H9 (cell line): ENCODE results near the gene LAMB4. TPM values are rescaled to one million over a fixed set of nuclear protein-coding genes. Genes with fewer than 3 reads are reported as not detected.

Experiments used
- DNase-seq: peaks from one replicate; pipeline ENCODE4 v3.0.0-alpha.2; 2017
- H2AFZ ChIP-seq: one replicate; pipeline ENCODE4 v1.6.1; 2013; ENCODE audit warnings: mild to moderate bottlenecking, low read length, control low read depth, moderate library complexity
- H2AK5ac ChIP-seq: 2 replicates; pipeline ENCODE4 v1.6.1; 2013; ENCODE audit warnings: low read length, control low read depth, mixed read lengths; ENCODE audit not compliant: insufficient read length
- H2BK120ac ChIP-seq: one replicate; pipeline ENCODE4 v1.6.1; 2013; ENCODE audit warnings: low read depth, mild to moderate bottlenecking, low read length, control low read depth, inconsistent platforms; ENCODE audit not compliant: poor library complexity, severe bottlenecking
- H2BK12ac ChIP-seq: 2 replicates; pipeline ENCODE4 v1.6.1; 2013; ENCODE audit warnings: low read length, control low read depth, mixed read lengths, low read depth; ENCODE audit not compliant: insufficient read length
- H2BK15ac ChIP-seq: 2 replicates; pipeline ENCODE4 v1.6.1; 2013; ENCODE audit warnings: low read depth, low read length, control low read depth
- H2BK20ac ChIP-seq: one replicate; pipeline ENCODE4 v1.6.1; 2013; ENCODE audit warnings: low read depth, mild to moderate bottlenecking, low read length, control low read depth, inconsistent platforms; ENCODE audit not compliant: poor library complexity, severe bottlenecking
- H2BK5ac ChIP-seq: 2 replicates; pipeline ENCODE4 v1.6.1; 2013; ENCODE audit warnings: low read length, control low read depth, mixed read lengths; ENCODE audit not compliant: insufficient read length
- H3K14ac ChIP-seq: 2 replicates; pipeline ENCODE4 v1.6.1; 2013; ENCODE audit warnings: low read length, control low read depth; ENCODE audit not compliant: insufficient read depth
- H3K18ac ChIP-seq: 2 replicates; pipeline ENCODE4 v1.6.1; 2013; ENCODE audit warnings: low read depth, mild to moderate bottlenecking, mixed read lengths, low read length, control low read depth; ENCODE audit not compliant: insufficient read length
- H3K23ac ChIP-seq: 2 replicates; pipeline ENCODE4 v1.6.1; 2013; ENCODE audit warnings: low read length, control low read depth, mixed read lengths, low read depth; ENCODE audit not compliant: insufficient read length
- H3K23me2 ChIP-seq: 2 replicates; pipeline ENCODE4 v1.6.1; 2013; ENCODE audit warnings: low read depth, mild to moderate bottlenecking, mixed read lengths, low read length, control low read depth; ENCODE audit not compliant: insufficient read length, poor library complexity, severe bottlenecking
- H3K27ac ChIP-seq: 2 replicates; pipeline ENCODE4 v1.5.1; 2013; ENCODE audit warnings: low read length, control low read depth, mixed read lengths, low read depth; ENCODE audit not compliant: insufficient read length
- H3K27me3 ChIP-seq: 2 replicates; pipeline ENCODE4 v1.6.1; 2013; ENCODE audit warnings: low read length, control low read depth, inconsistent platforms; ENCODE audit not compliant: insufficient read depth
- H3K4ac ChIP-seq: 2 replicates; pipeline ENCODE4 v1.6.1; 2013; ENCODE audit warnings: low read depth, mild to moderate bottlenecking, control low read depth, inconsistent platforms, low read length, moderate library complexity
- H3K4me1 ChIP-seq: 2 replicates; pipeline ENCODE4 v1.6.1; 2013; ENCODE audit warnings: low read length, control low read depth, inconsistent platforms; ENCODE audit not compliant: insufficient read depth
- H3K4me2 ChIP-seq: 2 replicates; pipeline ENCODE4 v1.6.1; 2013; ENCODE audit warnings: low read length, control low read depth, mixed read lengths; ENCODE audit not compliant: insufficient read length, insufficient read depth
- H3K56ac ChIP-seq: 2 replicates; pipeline ENCODE4 v1.6.1; 2013; ENCODE audit warnings: low read depth, mild to moderate bottlenecking, mixed read lengths, low read length, control low read depth; ENCODE audit not compliant: insufficient read length
- H3K79me1 ChIP-seq: 2 replicates; pipeline ENCODE4 v1.6.1; 2013; ENCODE audit warnings: low read depth, mild to moderate bottlenecking, moderate library complexity, low read length, control low read depth, inconsistent platforms; ENCODE audit not compliant: insufficient read depth, poor library complexity, severe bottlenecking
- H3K79me2 ChIP-seq: 2 replicates; pipeline ENCODE4 v1.6.1; 2013; ENCODE audit warnings: low read length, control low read depth, inconsistent platforms; ENCODE audit not compliant: insufficient read depth
- H3K9ac ChIP-seq: 2 replicates; pipeline ENCODE4 v1.6.1; 2013; ENCODE audit warnings: low read length, control low read depth, mixed read lengths; ENCODE audit not compliant: insufficient read length; ENCODE audit errors: extremely low read depth
- H3K9me3 ChIP-seq: one replicate; pipeline ENCODE4 v1.6.1; 2013; ENCODE audit warnings: low read depth, low read length, inconsistent platforms; ENCODE audit not compliant: control insufficient read depth
- H3T11ph ChIP-seq: one replicate; pipeline ENCODE4 v1.6.1; 2013; ENCODE audit warnings: mild to moderate bottlenecking, low read length, control low read depth, inconsistent platforms
- H4K20me1 ChIP-seq: one replicate; pipeline ENCODE4 v1.6.1; 2013; ENCODE audit not compliant: control insufficient read depth, insufficient read length, insufficient read depth
- H4K5ac ChIP-seq: 2 replicates; pipeline ENCODE4 v1.6.1; 2013; ENCODE audit warnings: low read depth, mild to moderate bottlenecking, mixed read lengths, low read length, control low read depth; ENCODE audit not compliant: insufficient read length
- H4K8ac ChIP-seq: replicated peaks from 2 replicates; pipeline ENCODE4 v1.6.1; 2013; ENCODE audit warnings: low read length, control low read depth, mixed read lengths, low read depth; ENCODE audit not compliant: insufficient read length
- H4K91ac ChIP-seq: 2 replicates; pipeline ENCODE4 v1.6.1; 2013; ENCODE audit warnings: low read depth, mild to moderate bottlenecking, moderate library complexity, mixed read lengths, low read length, control low read depth; ENCODE audit not compliant: insufficient read length
- H3K27ac Mint-ChIP-seq, 3 experiments: 2 replicates in 2 of 3; 3 replicates in 1 of 3; pipeline ENCODE4 v1.8.0; 2020 to 2021; ENCODE audit warnings: mixed read lengths in 3 of 3, mild to moderate bottlenecking in 1 of 3, moderate library complexity in 1 of 3
- H3K27me3 Mint-ChIP-seq: 2 replicates; pipeline ENCODE4 v1.8.0; 2021; ENCODE audit warnings: low read depth, mild to moderate bottlenecking, moderate library complexity, mixed read lengths
- H3K36me3 Mint-ChIP-seq, 3 experiments: 2 replicates in 2 of 3; 3 replicates in 1 of 3; pipeline ENCODE4 v1.8.0; 2020 to 2021; ENCODE audit warnings: low read depth in 3 of 3, mixed read lengths in 3 of 3; ENCODE audit not compliant: insufficient read depth in 1 of 3
- H3K4me1 Mint-ChIP-seq, 2 experiments: 2 replicates each; pipeline ENCODE4 v1.8.0; 2020; ENCODE audit warnings: mixed read lengths in 2 of 2
- H3K4me3 Mint-ChIP-seq, 2 experiments: 2 replicates in 1 of 2; 3 replicates in 1 of 2; pipeline ENCODE4 v1.8.0; 2020 to 2021; ENCODE audit warnings: mild to moderate bottlenecking in 2 of 2, mixed read lengths in 2 of 2, moderate library complexity in 1 of 2
- H3K9me3 Mint-ChIP-seq, 2 experiments: 2 replicates in 1 of 2; 3 replicates in 1 of 2; pipeline ENCODE4 v1.8.0; 2020; ENCODE audit warnings: mild to moderate bottlenecking in 2 of 2, mixed read lengths in 2 of 2, moderate library complexity in 1 of 2
- WGBS: extraction: QIAGEN DNeasy Blood & Tissue Kit; methylation state at CpG from one replicate; pipeline ENCODE4 v1.1.7; 2013; ENCODE audit warnings: missing lambda C conversion rate, low lambda C conversion rate, mixed read lengths; ENCODE audit not compliant: insufficient read length; ENCODE audit errors: extremely low coverage; 5-methylcytosine and 5-hydroxymethylcytosine counted together
- total RNA-seq: library from RNA; stranded (reverse); gene quantifications from 2 replicates; pipeline ENCODE4 v1.2.1, GENCODE V29; 2021
- TF ChIP-seq, protein P1 (sequence below): fragments of 200-600 bp; sonication (generic); conservative IDR thresholded peaks from 3 replicates; pipeline ENCODE4 v1.8.0; 2021; ENCODE audit warnings: antibody characterized with exemption, mild to moderate bottlenecking

The LAMB4 gene
- total RNA-seq, 1 experiment from 2014 or later: not detected

GRCh38 chr7:108045669-108046068, 84.5 kb downstream of the LAMB4 start:
- WGBS: no CpG with 5 or more reads among the region's 1 CpG

More at GRCh38 chr7:108045669-108046068, 84.5 kb downstream of the LAMB4 start:
- Histone ChIP-seq H2BK15ac (no peak overlapping the region), H3K14ac (no peak overlapping the region), H3K27ac (no peak overlapping the region), H2BK20ac (no peak overlapping the region), H3K4me1 (no peaks in the 10 kb centered on the region), H3K18ac (no peak overlapping the region), H3T11ph (no peak overlapping the region), H3K9ac (no peak overlapping the region), H3K9me3 (no peaks in the 10 kb centered on the region), H3K4me2 (no peak overlapping the region), H2AFZ (no peak overlapping the region), H3K23ac (no peak overlapping the region), H2AK5ac (no peak overlapping the region), H2BK120ac (no peak overlapping the region), H4K20me1 (no peaks in the 10 kb centered on the region), H4K91ac (no peak overlapping the region), H3K4ac (no peak overlapping the region), H3K79me2 (no peaks in the 10 kb centered on the region), H4K5ac (no peak overlapping the region), H3K56ac (no peak overlapping the region), H2BK12ac (no peak overlapping the region), H2BK5ac (no peak overlapping the region), H3K27me3 (no peaks in the 10 kb centered on the region), H3K79me1 (no peaks in the 10 kb centered on the region), H4K8ac (no peak overlapping the region), H3K23me2 (no peaks in the 10 kb centered on the region)
- Mint-ChIP-seq H3K9me3 (no peaks in the 10 kb centered on the region; a peak in 1 of 5 replicates), H3K27me3 (no peaks in the 10 kb centered on the region), H3K4me3 (no peak overlapping the region), H3K36me3 (no peaks in the 10 kb centered on the region), H3K27ac (no peak overlapping the region), H3K4me1 (no peaks in the 10 kb centered on the region)
- no peak for DNase-seq
- TF ChIP-seq, protein P1, sequence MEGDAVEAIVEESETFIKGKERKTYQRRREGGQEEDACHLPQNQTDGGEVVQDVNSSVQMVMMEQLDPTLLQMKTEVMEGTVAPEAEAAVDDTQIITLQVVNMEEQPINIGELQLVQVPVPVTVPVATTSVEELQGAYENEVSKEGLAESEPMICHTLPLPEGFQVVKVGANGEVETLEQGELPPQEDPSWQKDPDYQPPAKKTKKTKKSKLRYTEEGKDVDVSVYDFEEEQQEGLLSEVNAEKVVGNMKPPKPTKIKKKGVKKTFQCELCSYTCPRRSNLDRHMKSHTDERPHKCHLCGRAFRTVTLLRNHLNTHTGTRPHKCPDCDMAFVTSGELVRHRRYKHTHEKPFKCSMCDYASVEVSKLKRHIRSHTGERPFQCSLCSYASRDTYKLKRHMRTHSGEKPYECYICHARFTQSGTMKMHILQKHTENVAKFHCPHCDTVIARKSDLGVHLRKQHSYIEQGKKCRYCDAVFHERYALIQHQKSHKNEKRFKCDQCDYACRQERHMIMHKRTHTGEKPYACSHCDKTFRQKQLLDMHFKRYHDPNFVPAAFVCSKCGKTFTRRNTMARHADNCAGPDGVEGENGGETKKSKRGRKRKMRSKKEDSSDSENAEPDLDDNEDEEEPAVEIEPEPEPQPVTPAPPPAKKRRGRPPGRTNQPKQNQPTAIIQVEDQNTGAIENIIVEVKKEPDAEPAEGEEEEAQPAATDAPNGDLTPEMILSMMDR: no peak
